NCI-H2227 (cell line): ENCODE data around the gene REEP6.
A peak's percentile ranks its signal among the peaks of the same experiment; 100 is the strongest.
"Not testable (repeated sequence)": the region's sequence is repeated elsewhere in the genome, so short reads cannot be mapped to it uniquely, and the experiment has no call there.

Source experiments
- DNase-seq: peaks from one replicate; lab custom pipeline; 2025; ENCODE audit not compliant: unreplicated experiment; lab: John Stamatoyannopoulos, UW

Gene REEP6

GRCh38 chr19:1522838-1523237 lies 31.9 kb downstream of the REEP6 start:
- no peak for DNase-seq

GRCh38 chr19:1523412-1524286 lies 32.7 kb downstream of the REEP6 start, which contains the start of gene PLK5:
Gene PLK5 (plus strand): TSS chr19:1524077. CDS start chr19:1526997, 2,920 bp downstream.
- DNase-seq = peak; percentile 25

- DNase-seq = no peak
These were observed 33.4 kb downstream of the REEP6 start for GRCh38 chr19:1524287-1524971.

DNA sequence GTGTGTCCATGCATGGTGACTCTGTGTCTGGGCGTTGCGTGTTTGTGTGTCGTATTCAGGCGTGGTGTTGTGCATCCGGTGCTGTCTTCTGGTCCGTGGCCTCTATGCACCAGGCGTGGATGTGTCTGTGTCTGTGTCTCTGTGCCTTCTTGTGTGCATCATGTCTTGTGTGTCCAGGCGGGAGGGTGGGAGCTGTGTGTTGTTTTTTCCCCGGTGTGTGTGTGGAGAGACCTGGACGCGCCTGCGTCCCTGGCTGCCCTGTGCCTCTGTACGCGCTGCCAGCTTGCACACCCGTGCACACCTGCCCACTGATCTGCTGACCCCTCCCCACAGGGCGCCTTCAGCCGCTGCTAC lies 34.0 kb downstream of the REEP6 start:
- DNase-seq = no peak

- DNase-seq = no peak
These were observed 34.4 kb downstream of the REEP6 start for GRCh38 chr19:1525343-1525742.

DNA sequence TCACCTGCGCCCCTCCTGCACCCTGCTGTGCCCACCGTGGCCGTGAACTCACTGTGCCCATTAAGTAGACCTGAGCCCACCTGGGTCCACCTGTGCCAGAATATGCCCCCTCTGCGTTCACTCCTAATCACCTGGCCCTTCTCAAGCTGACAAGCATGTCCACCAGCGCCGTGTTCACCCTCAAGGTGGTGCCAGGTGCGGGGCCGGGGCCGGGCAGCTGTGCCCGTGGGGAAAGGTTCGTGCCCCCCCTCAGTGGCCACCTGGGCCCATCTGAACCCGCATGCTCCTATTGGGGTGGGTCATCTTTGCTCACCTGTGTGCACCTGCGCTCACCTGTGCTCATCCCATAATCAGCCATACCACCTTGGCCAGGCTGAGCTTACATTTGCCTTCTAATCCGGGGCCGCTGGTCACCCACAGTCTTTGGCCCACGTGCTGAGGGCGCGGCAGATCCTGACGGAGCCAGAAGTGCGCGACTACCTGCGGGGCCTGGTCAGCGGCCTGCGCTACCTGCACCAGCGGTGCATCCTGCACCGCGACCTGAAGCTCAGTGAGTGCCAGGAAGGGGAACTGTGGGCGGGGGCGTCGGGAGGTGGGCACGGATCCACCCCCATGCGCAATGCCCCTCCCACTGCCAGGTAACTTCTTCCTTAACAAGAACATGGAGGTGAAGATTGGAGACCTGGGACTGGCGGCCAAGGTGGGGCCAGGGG lies 35.2 kb downstream of the REEP6 start:
- DNase-seq = no peak

DNA sequence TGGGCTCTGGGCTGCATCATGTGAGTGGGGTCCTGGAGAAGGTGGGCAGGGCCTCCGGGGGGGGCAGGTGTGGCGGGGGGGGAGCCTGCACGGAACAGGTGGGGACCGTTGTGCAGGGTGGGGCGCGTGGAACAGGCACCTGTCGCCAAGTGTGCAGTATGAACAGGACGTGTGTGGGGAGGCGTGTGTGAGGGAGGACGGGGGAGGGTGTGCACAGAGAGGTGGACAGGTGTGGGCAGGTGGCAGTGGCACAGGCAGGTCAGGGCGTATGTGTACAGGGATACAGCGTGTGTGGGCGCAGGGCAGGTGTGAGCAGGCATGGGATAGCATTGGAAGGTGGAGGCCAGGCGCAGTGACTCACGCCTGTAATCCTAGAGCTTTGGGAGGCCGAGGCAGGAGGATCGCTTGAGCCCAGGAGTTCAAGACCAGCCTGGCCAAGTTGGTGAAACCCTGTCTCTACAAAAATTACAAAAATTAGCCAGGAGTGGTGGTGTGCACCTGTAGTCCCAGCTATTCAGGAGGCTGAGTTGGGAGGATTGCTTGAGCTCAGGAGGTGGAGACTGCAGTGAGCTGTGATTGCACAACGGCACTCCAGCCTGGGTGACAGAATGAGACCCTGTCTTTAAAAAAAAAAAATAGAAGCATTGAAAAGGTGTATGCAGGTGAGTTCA lies 36.1 kb downstream of the REEP6 start:
- DNase-seq = no peak

DNA sequence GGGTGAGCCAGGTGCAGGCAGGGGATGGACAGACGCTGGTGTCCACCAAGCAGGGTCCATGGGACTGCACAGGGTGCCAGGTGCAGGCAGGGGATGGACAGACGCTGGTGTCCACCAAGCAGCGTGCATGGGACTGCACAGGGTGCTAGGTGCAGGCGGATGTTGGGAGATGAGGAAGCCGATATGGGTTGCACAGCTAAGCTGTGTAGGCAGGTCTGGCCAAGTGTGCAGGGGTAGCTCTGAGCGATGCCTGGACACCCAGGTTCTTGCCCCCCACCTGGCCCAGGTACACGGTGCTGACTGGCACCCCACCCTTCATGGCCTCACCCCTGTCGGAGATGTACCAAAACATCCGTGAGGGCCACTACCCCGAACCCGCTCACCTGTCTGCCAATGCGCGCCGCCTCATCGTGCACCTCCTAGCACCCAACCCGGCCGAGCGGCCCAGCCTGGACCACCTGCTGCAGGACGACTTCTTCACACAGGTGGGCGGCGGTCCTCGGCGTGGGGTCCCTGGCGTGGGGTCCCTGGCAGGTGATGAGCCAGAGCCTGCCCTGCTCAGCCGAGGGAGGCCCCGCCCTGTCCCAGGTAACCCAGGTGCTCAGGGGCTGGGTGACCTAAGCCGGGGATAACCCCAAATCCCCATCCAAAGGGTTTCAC lies 36.8 kb downstream of the REEP6 start:
- no peak for DNase-seq

DNA sequence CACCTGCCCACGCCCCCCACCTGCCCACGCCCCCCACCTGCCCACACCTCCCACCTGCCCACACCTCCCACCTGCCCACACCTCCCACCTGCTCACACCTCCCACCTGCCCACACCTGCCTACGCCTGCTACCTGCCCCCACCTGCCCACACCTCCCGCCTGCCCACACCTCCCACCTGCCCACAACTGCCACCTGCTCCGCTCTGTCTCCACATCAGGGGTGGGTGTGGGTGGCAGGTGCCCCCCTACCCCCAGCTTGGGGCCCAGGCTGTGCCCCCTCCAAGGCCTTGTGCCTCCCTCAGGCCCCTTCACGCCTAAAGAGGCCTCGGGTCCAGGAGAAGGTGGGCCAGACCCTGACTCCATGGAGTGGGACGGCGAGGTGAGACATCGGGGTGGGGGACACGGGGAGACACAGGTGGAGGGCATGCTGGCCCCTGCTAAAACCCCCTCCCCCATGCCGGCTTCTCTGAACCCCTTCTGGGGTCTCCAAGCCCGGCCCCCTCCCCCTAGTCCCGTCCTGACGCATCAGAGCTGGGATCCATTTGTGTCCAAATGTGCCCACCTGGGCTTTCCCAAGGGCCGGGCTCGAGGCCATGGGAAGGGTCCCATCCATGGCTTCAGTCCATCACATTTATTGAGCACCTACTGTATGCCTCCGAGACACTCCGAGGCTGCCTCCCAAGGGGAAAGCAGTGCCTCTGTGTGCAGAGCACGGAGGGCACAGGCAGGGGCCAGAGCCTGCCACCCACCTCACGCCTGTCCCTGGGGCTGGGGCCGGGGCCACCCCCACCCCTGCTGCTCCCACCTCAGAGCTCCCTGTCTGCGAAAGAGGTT lies 37.8 kb downstream of the REEP6 start:
- no peak for DNase-seq

DNA sequence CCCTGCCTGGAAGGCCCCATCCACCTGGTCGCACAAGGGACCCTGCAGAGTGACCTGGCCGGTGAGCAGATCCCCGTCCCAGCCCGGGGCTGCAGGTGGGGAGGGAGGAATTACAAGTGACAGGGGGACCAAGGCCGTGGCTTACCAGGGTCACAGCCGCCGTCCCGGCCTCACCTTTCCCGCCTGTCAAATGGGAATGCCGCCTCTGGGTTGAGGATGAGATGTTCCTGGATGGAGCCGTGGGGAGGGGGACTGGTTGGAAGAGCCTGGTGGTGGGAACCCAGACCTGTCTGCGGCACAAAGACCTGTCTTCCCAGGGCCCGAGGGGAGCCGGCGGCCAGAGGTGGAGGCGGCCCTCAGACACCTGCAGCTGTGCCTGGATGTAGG lies 38.4 kb downstream of the REEP6 start:
- no peak for DNase-seq

- not testable (repeated sequence) for DNase-seq
These were observed 39.9 kb downstream of the REEP6 start for GRCh38 chr19:1530856-1531255.

DNA sequence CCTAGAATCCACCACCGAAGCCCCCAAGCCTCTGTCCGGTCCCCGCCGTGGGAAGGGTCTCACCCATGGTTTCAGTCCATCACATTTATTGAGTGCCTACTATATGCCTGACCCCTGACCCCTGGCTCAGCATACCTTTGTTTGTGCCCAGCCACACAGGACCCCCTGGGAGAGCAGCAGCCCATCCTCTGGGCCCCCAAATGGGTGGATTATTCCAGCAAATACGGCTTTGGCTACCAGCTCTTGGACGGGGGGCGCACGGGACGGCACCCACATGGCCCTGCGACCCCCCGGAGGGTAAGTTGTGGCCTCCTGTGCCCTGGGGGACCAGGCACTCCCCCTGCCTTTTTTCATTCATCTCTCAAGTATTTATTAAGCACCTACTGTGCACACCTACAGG lies 40.6 kb downstream of the REEP6 start:
- DNase-seq = no peak

GRCh38 chr19:1532003-1532402 lies 41.0 kb downstream of the REEP6 start:
- no peak for DNase-seq

- no peak for DNase-seq
These were observed 42.6 kb downstream of the REEP6 start for GRCh38 chr19:1533510-1534150.

GRCh38 chr19:1534972-1535371 lies 44.0 kb downstream of the REEP6 start:
- no peak for DNase-seq

- not testable (repeated sequence) for DNase-seq
These were observed 44.7 kb downstream of the REEP6 start for GRCh38 chr19:1535699-1536098.

DNA sequence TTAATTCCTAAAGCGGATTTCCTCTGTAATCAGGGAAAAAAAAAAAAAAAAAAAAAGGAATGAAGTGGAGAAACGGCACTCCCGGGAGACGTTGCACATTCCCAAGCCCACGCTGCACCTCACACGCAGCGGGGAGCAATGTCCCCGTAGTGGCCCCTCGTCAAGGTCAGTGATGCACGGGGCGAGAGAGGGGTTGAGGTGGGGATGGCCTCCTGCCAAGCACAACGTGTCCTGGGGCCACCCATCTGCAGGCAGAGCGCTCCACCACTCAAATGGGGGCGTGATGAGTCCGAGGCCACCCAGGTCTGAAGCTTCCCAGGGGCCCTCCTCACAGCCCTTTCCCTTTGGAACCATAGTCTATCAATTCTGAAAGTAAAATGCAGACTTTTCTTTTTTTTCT lies 48.0 kb downstream of the REEP6 start:
- no peak for DNase-seq

GRCh38 chr19:1539749-1540148 lies 48.8 kb downstream of the REEP6 start:
- DNase-seq = not testable (repeated sequence)

DNA sequence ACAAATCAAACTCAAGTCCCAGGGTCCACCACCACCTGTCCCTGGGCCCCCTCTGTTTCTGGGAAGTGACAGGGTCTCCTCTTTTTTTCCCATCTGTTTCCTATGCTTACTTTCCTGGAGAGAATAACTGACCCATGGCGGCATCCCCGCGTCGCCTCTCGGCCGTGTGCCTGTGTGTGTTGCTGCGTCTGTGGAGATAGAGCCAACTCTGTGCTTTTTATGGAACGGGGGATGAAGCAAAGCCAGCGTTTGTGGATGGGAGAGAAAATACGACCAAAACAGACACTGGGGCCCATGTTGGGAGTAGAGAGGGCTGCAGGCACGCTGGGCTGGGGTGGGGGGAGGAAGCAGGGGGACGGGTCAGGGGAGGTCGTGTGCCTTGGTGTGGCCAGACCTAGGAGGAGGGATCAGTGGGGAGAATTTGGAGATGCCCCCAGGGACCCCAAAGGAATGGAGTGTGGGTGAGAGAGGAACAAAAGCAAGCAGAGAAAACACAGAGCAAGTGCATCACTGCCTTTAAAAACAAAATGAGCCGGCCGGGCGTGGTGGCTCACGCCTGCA lies 49.5 kb downstream of the REEP6 start:
- no peak for DNase-seq
